GM12892 (cell line): ENCODE results near the gene STRC.
"Not testable (repeated sequence)": the region's sequence is repeated elsewhere in the genome, so short reads cannot be mapped to it uniquely, and the experiment has no call there.

ENCODE experiments used
- POLR2A ChIP-seq: IDR thresholded peaks from 2 replicates; pipeline ENCODE4 v1.6.1; 2011; ENCODE audit warnings: low read depth, low read length, control low read depth
- POLR2AphosphoS5 ChIP-seq: IDR thresholded peaks from 2 replicates; pipeline ENCODE4 v1.6.1; 2011; ENCODE audit warnings: low read depth, low read length, control low read depth
- TAF1 ChIP-seq: IDR thresholded peaks from 2 replicates; pipeline ENCODE4 v1.6.1; 2011; ENCODE audit warnings: low read depth, mild to moderate bottlenecking, control low read depth, low read length, borderline replicate concordance

DNA sequence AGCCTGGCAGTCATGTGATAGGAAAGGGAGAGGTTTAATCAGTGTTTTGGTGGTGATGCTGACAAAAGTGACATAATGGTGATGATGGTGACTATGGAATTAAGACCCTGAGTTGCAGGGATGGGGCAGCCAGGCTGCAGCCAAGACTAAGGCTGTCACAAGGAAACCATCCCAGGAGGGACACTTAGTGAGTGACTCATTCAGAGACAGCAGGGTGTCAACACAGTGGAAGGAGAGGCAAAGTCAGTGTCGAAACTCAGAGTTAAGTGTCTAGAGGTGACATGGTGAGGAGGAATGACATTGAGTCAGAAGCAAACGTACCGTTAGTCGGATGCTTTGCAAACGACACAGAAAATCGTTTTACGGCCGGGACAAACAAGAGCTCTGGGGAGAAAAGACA, 44.7 kb upstream of the STRC start:
- not testable (repeated sequence) for TF ChIP-seq TAF1, POLR2A, POLR2AphosphoS5
